ENCODE data around the gene MAPK1.
A peak's percentile ranks its signal among the peaks of the same experiment; 100 is the strongest.
"Not testable (repeated sequence)": the region's sequence is repeated elsewhere in the genome, so short reads cannot be mapped to it uniquely, and the experiment has no call there.

MAPK1 gene

GRCh38 chr22:21725956-21726649 lies 141.3 kb downstream of the MAPK1 start:
- DNase-seq (ENCODE audit: low read depth), result no peak

DNA sequence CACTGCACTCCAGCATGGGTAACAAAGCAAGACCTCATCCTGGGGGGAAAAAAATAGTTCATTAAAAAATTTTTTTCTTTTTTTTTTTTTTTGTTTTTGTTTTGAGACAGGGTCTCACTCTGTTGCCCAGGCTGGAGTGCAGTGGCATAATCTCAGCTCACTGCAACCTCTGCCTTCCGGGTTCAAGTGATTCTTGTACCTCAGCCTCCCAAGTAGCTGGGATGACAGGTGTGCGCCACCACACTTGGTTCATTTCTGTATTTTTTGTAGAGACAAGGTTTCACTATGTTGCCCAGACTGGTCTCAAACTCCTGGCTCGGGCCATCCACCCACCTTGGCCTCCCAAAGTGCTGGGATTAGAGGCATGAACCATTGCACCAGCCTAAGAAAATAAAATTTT lies 142.9 kb downstream of the MAPK1 start:
- DNase-seq (ENCODE audit: low read depth), result not testable (repeated sequence)

- not testable (repeated sequence) for DNase-seq (ENCODE audit: low read depth)
Observed at GRCh38 chr22:21721195-21721852, 146.1 kb downstream of the MAPK1 start.

DNA sequence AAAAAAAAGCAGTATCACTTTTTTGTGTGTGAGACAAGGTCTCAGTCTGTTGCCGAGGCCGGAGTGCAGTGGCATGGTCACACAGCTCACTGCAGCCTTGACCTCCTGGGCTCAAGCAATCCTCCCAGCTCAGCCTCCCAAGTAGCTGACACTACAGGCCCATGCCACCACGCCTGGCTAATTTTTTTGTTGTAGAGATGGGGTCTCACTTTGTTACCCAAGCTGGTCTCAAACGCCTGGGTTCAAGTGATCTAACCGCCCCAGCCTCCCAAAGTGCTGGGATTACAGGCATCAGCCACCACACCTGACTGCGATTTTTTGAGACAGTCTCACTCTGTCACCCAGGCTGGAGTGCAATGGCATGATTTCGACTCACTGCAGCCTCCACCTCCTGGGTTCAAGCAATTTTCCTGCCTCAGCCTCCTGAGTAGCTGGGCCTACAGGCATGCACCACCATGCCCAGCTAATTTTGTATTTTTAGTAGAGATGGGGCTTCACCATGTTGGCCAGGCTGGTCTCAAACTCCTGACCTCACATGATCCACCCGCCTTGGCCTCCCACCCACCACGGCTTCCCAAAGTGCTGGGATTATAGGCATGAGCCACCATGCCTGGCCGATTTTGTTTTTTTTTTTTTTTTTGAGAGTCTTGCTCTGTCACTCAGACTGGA lies 147.1 kb downstream of the MAPK1 start:
- not testable (repeated sequence) for DNase-seq (ENCODE audit: low read depth)

- DNase-seq (ENCODE audit: low read depth), result no peak
Observed at GRCh38 chr22:21719024-21719423, 148.4 kb downstream of the MAPK1 start.

- no peak for DNase-seq (ENCODE audit: low read depth)
Observed at GRCh38 chr22:21718499-21718898, 148.9 kb downstream of the MAPK1 start.

DNA sequence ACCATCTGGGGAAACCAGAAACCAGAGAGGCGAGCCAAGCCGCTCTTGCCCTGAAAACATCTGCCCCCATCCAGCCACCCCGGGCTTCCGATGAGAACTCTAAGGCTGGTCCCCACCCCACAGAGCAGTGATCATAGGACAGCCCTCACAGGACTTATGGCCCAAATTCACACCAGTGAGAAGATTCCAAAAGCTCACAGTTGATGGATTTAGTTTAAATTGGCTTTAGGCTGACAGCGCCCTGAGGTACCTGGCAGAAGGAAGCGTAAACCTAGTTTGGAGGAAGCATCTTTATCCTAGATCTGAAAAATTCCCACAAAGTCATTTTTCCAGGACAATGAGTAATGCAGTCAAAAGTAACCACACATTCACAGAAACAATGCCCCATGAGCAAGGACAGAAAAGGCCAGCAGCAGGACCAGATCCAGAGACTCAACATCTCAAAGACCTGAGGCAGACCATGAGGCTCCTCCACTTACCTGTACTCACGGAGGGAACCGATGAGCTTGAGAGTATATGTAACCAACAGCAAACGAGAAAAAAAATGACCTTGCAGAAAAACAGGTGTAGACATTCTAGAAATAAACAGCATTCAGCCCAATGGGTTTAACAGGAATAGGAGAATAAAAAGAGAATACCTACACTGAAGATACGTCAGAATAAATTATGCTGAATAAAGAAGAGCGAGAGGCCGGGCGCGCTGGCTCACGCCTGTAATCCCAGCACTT lies 150.9 kb downstream of the MAPK1 start:
- not testable (repeated sequence) for DNase-seq (ENCODE audit: low read depth)

DNA sequence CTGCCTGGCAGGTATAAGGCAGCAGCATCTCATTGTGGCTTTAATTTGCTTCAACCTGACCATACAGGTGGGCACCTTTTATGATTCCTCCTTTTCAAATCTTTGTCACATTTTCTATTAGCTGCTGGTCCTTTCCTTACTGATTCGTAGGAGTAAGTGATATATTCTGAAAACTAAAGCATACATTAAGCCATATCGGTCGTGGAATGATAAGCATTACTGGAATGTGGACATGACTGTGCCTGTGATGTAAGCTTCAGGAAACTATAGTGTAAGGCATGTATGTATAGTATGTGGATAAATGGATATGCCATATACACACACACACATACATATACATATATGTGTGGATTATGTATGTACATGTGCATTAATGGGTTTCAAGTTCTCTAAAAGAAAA lies 152.7 kb downstream of the MAPK1 start:
- DNase-seq (ENCODE audit: low read depth), result no peak

DNA sequence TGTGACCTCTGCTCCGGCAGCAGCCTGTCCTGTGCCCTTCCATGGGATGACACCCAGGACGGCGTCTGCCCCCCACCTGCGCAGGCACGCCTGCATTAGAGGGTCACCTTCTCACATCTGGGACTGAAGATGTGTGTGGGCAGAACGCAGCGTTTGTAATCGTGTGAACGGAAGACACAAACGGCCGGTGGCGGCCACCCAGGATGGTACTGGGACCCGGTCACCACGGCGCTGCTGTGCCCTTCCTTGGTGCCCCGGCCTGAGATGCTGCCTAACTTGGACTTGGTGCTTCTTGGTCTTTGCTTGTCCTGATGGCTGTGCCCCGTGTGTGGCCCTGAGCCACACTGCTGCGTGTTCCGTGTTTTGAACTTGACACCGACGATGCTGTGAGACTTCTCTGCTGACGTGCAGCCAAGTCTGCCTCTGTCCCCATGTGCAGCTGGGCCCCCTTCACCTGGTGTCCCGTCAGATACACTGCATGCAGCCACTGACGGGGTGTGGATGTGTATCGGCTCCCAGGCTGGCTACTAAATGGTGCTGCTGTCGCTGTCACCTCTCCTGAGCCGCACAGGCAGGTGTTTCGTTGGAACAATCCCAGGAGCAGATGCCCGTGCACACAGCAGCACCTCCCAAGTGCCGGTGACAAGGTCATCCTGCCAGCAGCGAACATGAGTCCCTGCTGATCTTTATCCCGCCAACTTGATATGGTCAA lies 153.2 kb downstream of the MAPK1 start:
- DNase-seq (ENCODE audit: low read depth), result no peak

DNA sequence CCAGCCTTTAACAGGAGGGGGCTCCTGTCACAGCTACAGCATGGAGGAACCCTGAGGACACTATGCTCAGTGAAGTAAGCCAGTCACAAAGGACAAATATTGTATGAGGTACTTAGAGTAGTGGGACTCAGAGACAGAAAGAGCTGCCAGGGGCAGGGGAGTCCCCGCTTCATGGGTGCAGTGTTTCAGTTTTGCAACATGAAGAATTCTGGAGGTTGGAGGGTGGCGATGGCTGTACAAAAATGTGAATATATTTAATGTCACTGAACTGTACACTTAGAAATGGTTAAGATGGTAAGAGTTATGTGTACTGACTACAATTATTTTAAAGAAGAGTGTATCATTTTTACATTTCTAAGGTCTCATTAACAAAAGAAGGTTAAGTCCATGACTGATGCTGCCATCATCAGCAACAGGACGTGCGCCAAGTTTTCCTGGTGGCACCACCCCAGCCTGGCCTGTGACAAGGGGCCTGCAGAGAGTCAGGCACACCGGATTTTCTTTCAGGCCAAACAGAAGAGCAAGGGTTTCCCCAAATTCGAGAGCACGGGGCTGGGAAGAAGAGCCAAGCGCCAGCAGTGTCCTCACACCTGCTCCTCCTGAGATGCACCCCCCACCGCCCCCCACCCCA lies 153.9 kb downstream of the MAPK1 start:
- no peak for DNase-seq (ENCODE audit: low read depth)

- DNase-seq (ENCODE audit: low read depth), result peak; percentile 11
Observed at GRCh38 chr22:21712751-21713427, 154.6 kb downstream of the MAPK1 start.

GRCh38 chr22:21711851-21712250 lies 155.6 kb downstream of the MAPK1 start:
- DNase-seq (ENCODE audit: low read depth), result no peak

GRCh38 chr22:21710156-21710555 lies 157.3 kb downstream of the MAPK1 start:
- DNase-seq (ENCODE audit: low read depth), result no peak

- no peak for DNase-seq (ENCODE audit: low read depth)
Observed at GRCh38 chr22:21709688-21710087, 157.8 kb downstream of the MAPK1 start.

GRCh38 chr22:21708960-21709359 lies 158.5 kb downstream of the MAPK1 start:
- no peak for DNase-seq (ENCODE audit: low read depth)

DNA sequence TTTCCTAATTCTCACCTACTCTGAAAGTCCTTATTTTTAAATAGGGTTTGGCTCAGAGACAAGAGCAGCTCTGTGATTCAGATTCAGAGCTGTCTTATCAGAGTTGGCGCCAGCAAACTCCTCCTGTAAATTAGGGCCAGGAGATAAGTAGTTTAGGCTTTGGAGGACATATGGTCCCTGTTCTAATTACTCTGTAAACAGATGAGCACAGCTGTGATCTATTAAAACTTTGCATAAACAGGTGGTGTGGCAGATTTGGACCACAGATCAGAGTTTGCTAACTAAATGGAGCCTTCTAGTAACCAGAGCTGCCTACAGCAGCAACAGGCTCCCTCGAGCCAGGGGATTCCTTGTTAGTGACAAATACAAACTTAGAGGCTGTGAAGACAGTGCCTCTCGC lies 159.8 kb downstream of the MAPK1 start:
- no peak for DNase-seq (ENCODE audit: low read depth)

All from T-helper 22 cell (primary cell).